AML-193 (cell line): ENCODE results near the gene DYSF.

ENCODE experiments used
- DNase-seq, 2 experiments: peaks; one replicate each; lab custom pipeline; 2025; lab: John Stamatoyannopoulos, UW

The DYSF gene

GRCh38 chr2:71706836-71707235, 253.5 kb downstream of the DYSF start:
- DNase-seq = no peak

GRCh38 chr2:71710367-71711132, 257.2 kb downstream of the DYSF start:
- DNase-seq = no peak

DNA sequence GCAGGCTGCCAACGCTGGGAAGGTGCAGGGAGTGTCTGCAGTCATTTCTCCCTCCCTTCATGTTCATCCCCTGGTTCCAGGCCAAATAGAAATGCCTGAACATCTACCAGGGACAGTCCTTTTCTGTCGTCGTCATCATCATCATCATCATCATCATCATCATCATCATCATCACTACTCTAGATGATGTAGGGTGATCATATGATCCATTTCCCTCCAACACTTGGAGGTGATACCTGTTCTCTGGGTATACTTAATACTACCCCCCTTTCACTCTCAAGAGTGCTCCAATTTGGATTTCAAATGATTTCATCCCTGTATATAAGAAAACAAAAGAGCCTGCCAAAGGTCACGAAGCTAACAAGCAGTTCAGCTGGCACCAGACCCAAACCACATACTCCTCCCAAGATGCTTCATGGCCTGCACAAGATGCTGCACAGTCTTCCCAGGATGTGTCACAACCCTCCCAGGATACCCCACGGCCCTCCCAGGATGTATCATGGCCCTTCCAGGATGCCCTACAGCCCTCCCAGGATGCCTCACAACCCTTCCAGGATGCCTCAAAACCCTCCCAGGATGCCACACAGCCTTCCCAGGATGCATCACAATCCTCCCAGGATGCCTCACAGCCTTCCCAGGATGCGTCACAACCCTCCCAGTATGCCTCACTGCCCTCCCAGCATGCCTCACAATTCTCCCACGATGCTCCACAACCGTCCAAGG, 257.9 kb downstream of the DYSF start:
- DNase-seq = no peak

- no peak for DNase-seq
Measured at GRCh38 chr2:71712158-71712818, 258.9 kb downstream of the DYSF start.

- no peak for DNase-seq
Measured at GRCh38 chr2:71713581-71714580, 260.5 kb downstream of the DYSF start.

DNA sequence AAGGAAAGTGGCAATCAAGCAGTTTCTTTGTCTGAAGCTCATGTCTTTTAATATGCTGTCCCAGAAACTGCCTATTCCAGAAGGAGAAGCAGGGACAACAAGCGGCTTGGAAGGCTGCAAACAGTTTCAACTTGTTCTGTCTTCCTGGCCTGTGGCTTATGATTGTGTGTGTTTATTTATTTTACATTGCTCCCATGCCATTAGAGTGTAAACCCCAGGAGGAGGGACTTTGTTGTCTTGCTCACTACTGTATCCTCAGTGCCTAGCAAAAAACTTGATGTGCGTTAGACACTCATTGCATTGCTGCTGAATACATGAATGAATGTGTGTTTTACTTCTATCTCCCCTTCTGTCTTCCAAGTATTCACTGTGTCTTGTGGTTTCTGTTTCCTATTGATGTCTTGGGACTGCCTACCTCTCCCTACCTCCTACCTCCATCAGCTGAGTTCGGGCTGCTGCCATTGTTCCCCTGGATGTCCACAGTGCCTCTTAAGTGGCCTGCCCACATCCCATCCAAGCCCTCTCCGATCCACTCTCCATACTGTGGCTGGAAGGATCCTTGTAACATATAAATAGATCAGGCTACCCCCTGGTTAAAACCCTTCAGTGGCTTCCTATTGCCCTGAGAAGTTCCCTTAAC, 261.4 kb downstream of the DYSF start:
- DNase-seq = no peak

GRCh38 chr2:71715241-71715750, 261.9 kb downstream of the DYSF start:
- no peak for DNase-seq

DNA sequence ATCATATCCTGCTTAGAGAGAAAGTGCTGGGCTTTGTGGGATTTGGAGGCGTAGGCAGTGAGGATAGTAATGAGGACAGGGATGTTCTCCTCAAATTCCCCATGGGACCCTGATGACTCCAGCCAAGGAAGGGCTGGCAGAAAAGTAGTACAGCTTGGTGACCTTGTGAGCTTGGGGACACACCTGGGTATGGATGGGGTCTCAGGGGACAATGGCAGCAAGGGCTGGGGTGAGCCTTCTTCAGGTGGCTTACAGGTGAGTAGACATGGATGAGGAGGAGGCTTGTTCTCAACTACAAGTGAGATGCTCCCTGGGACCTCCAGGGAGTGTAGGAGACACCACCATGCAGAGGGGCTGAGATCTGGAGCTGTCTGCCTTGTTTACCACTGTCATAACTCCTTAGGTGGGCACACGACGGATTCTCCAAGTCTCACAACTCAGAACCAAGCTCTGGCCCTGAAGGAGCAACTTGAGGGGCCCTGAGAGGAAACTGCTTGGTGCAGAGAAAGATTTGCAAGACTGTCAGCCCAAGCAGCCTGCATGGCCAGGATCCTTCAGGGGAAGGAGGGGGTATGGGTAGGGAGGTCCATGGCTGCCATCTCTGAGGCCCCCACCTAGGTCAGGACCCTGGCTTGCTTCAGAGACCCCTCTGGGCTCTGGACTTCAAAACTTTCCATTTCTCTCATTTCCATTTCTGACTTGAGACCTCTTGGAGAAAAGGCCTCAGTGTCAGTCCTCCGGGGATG, 262.8 kb downstream of the DYSF start:
- DNase-seq = no peak

GRCh38 chr2:71716697-71717624, 263.6 kb downstream of the DYSF start:
- DNase-seq = no peak

DNA sequence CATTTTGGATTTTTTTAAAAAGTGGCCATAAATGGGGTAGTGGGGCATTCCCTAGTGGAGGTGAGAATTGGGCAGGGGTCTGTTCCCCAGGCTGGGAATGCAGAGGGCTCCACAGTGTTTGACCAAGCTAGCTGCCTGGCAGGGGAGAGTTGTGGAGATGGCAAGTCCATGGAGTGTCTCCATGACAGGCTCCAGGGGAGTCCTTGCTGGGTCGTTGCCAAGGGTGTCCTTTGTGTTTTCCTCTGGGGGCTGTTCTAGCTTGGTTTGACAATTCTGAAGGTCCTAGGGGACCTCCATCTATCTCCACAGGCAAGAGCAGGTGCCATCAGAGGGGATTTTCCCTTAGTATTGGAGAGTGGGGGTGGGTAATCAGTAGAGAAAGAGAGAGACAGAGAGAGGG, 265.3 kb downstream of the DYSF start:
- DNase-seq = no peak

- DNase-seq = no peak
Measured at GRCh38 chr2:71719520-71720282, 266.3 kb downstream of the DYSF start.

DNA sequence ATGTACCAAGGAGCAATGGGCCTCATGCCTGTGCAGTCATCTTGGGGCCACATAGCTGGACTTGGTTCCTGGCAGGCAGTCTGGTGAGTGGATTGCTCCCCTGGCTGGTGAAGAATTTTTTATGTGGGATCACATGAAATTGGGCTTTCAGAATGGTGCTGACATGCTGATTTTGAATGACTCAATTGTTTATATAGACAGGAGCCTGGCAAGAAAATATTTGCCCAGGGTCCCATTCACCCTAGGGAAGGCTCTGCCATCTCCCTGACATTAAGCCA, 266.9 kb downstream of the DYSF start:
- no peak for DNase-seq

DNA sequence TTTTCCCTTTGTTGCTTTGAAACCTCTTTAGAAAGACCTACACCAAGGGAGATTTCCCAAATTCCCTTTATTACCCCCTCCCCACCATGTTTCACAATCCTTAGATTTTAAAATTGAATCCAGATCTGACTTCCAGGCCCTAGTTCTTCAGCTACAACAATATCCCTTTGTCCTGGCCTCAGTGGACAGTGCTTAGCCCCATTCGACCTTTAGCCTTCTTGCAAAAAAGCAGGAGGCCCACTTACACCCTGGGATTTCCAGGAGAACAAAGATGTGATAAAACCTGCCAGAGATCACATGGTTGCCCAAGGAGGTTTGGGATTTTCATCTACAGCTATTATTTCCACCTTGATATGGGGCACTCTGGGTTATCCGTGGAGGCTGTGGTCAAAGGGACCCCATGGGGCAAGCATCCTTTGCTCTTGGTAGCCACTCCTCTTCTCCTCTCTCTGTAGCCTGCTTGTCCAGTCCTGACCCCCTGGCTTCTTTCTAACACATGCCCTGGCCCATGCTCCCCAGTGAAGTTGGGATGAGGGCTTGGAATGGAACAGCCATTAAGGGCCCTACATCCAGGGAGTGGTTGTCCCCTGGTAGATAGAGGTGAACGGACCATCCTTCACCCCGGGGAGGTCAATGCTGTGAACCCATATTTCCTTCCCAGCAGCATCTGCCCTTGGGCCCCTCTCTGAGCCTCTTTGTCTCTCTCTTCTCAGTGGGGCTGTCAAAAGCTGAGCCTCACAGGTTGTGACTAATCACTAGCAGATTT, 267.4 kb downstream of the DYSF start:
- DNase-seq = no peak

DNA sequence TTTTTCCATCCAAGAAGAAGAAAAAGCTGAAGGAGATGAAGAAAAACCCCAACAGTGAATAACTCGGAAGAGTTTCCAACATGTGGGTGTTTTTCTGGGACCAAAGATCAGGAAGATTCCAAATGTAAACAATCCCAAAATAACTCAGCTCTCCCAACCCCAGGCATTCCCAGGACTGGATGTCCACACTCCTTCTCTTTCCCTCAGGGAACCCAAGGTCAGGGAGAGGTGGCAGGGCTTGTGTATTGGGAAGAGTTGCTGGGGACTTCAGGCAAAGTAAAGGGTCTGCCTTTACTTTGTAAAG, 268.0 kb downstream of the DYSF start:
- DNase-seq = no peak

DNA sequence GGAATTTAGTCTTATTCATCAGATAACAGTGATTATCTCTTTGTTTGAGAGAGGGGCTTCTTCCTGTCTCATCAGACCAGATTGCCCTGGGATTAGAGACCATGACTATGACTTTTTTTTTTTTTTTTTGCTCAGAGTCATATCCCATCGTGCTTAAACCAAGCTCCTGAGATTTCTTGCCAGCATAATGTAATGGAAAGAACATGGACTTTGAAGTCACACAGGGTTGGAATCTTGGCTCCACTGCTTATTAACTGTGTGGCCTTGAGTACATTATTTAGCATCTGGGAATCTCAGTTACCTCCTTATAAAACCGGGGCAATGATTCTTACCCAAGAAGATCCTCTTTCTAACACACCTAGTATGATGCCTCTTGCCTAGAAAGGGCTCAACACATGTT, 268.3 kb downstream of the DYSF start:
- no peak for DNase-seq

DNA sequence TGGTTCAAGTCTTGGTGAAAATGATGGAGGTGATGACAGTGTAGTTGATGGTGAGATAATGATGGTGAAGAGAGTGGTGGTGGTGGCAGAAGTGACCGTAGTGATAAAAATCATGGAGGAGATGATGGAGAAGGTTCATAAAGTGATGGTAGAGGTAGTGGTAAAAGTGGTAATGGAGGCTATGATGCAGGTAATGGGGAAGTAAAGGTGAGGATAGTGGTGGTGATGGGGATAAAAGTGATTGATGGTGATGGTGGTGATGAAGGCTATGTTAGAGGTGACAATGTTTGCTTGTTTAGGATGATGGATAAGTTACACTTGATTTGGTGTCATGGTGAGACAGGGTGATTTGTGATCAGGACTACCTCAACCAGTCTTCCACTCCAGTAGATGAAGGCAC, 268.9 kb downstream of the DYSF start:
- no peak for DNase-seq

DNA sequence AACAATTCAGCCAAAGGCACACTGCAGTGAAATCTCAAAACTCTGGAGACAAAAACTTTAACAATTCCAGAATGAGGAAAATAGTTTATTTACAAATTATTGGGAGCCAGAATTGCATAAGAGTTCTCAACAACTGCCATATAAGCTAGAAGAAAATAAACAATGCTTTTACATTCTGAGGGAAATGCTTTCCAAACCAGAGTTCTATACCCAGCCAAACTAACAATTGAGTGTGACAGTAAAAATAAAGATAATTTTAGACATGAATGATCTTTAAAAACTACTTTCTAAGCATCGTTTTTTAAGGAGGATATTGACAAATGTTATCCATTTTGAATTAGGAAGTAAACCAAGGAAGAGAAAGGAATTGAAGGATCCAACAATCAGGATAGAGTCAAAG, 271.4 kb downstream of the DYSF start:
- no peak for DNase-seq

GRCh38 chr2:71725836-71726235, 272.5 kb downstream of the DYSF start:
- no peak for DNase-seq
